Mesothelial cell of epicardium (in vitro differentiated cells): ENCODE measurements around the gene HJV. TPM values are rescaled to one million over a fixed set of nuclear protein-coding genes. Genes with fewer than 3 reads are reported as not detected.
"Not testable (repeated sequence)": the region's sequence is repeated elsewhere in the genome, so short reads cannot be mapped to it uniquely, and the experiment has no call there.

Experiments
- DNase-seq, 2 experiments: peaks; one replicate each; pipeline ENCODE4 v3.0.0; 2021; ENCODE audit warnings: low spot score in 2 of 2; ENCODE audit not compliant: unreplicated experiment in 2 of 2
- H3K27ac Mint-ChIP-seq: 2 replicates; pipeline ENCODE4 v1.8.0; 2021; ENCODE audit warnings: mixed read lengths
- H3K27me3 Mint-ChIP-seq: 2 replicates; pipeline ENCODE4 v1.8.0; 2021; ENCODE audit warnings: low read depth, mixed read lengths
- H3K36me3 Mint-ChIP-seq: 2 replicates; pipeline ENCODE4 v1.8.0; 2021; ENCODE audit warnings: mixed read lengths
- H3K4me1 Mint-ChIP-seq: 2 replicates; pipeline ENCODE4 v1.8.0; 2021; ENCODE audit warnings: mixed read lengths
- H3K4me3 Mint-ChIP-seq: 2 replicates; pipeline ENCODE4 v1.8.0; 2021; ENCODE audit warnings: mild to moderate bottlenecking, moderate library complexity, mixed read lengths
- H3K9me3 Mint-ChIP-seq: 2 replicates; pipeline ENCODE4 v1.8.0; 2021; ENCODE audit warnings: mixed read lengths
- CTCF ChIP-seq: fragments of 200-600 bp; sonication (generic); IDR thresholded peaks from one replicate; pipeline ENCODE4 v1.5.0; 2021; ENCODE audit warnings: antibody characterized with exemption; ENCODE audit not compliant: unreplicated experiment
- total RNA-seq: library from RNA; stranded (reverse); gene quantifications from 3 replicates; pipeline ENCODE4 v1.2.1, GENCODE V29; 2021

Gene HJV
- total RNA-seq, 1 donor from 2014 or later = not detected

GRCh38 chr1:146032631-146033219 is 11.2 kb upstream of the HJV start:
- no peak for DNase-seq

GRCh38 chr1:146031476-146031875 is 9.9 kb upstream of the HJV start:
- H3K4me1 Mint-ChIP-seq = peaks cover 7% of the 10 kb centered on the region
- H3K4me3 Mint-ChIP-seq = no peak overlapping the region
- H3K36me3 Mint-ChIP-seq = no peaks in the 10 kb centered on the region
- no peak for DNase-seq
- H3K27ac Mint-ChIP-seq = no peak overlapping the region
- H3K9me3 Mint-ChIP-seq = no peaks in the 10 kb centered on the region
- peaks cover 1% of the 10 kb centered on the region for H3K27me3 Mint-ChIP-seq
- no peak for TF ChIP-seq CTCF

More at GRCh38 chr1:146032631-146033219, 11.2 kb upstream of the HJV start:
- peak; percentile 27 for TF ChIP-seq CTCF
- Mint-ChIP-seq H3K27me3 (peaks cover 1% of the 10 kb centered on the region), H3K4me3 (no peak overlapping the region), H3K27ac (no peak overlapping the region), H3K9me3 (no peaks in the 10 kb centered on the region), H3K36me3 (no peaks in the 10 kb centered on the region), H3K4me1 (peaks cover 7% of the 10 kb centered on the region)

GRCh38 chr1:146029117-146029516 is 7.6 kb upstream of the HJV start:
- peaks cover 13% of the 10 kb centered on the region for H3K27me3 Mint-ChIP-seq
- no peaks in the 10 kb centered on the region for H3K9me3 Mint-ChIP-seq
- DNase-seq = no peak
- no peak for TF ChIP-seq CTCF
- no peak overlapping the region for H3K4me3 Mint-ChIP-seq
- H3K27ac Mint-ChIP-seq = no peak overlapping the region
- H3K4me1 Mint-ChIP-seq = no peaks in the 10 kb centered on the region
- H3K36me3 Mint-ChIP-seq = no peaks in the 10 kb centered on the region

GRCh38 chr1:146026650-146027049 is 5.1 kb upstream of the HJV start:
- DNase-seq, H3K36me3 Mint-ChIP-seq, H3K4me3 Mint-ChIP-seq, H3K9me3 Mint-ChIP-seq, H3K4me1 Mint-ChIP-seq, H3K27ac Mint-ChIP-seq: not testable (repeated sequence)
- H3K27me3 Mint-ChIP-seq = peaks cover 31% of the 10 kb centered on the region

GRCh38 chr1:146025787-146026495 is 4.4 kb upstream of the HJV start:
- DNase-seq = not testable (repeated sequence)

GRCh38 chr1:146022403-146023127 is 1.0 kb upstream of the HJV start:
- Mint-ChIP-seq H3K9me3 (no peaks in the 10 kb centered on the region), H3K27ac (no peak overlapping the region), H3K27me3 (peaks cover 71% of the 10 kb centered on the region), H3K4me1 (peaks cover 2% of the 10 kb centered on the region), H3K4me3 (no peak overlapping the region), H3K36me3 (no peaks in the 10 kb centered on the region)
- TF ChIP-seq CTCF = no peak
- no peak for DNase-seq

More at GRCh38 chr1:146025787-146026495, 4.4 kb upstream of the HJV start:
- not testable (repeated sequence) for H3K4me1 Mint-ChIP-seq, H3K4me3 Mint-ChIP-seq, H3K9me3 Mint-ChIP-seq, H3K36me3 Mint-ChIP-seq, H3K27ac Mint-ChIP-seq
- H3K27me3 Mint-ChIP-seq = peaks cover 39% of the 10 kb centered on the region
